Fibroblast of villous mesenchyme (primary cell): ENCODE data around the gene NIN. TPM values are rescaled to one million over a fixed set of nuclear protein-coding genes. Genes with fewer than 3 reads are reported as not detected.

ENCODE experiments used
- DNase-seq: peaks from one replicate; pipeline ENCODE4 v3.0.0-alpha.2; 2010; ENCODE audit warnings: low read depth
- H3K4me3 ChIP-seq: 2 replicates; pipeline ENCODE4 v1.5.1; 2011; ENCODE audit warnings: low read depth, mild to moderate bottlenecking, low read length
- CTCF ChIP-seq: IDR thresholded peaks from 2 replicates; pipeline ENCODE4 v1.5.1; 2012; ENCODE audit warnings: low read depth, mild to moderate bottlenecking, low read length; ENCODE audit not compliant: insufficient read depth
- total RNA-seq: library from RNA; depleted of rRNA; stranded (reverse); fragments of >200 nt; gene quantifications from 2 replicates; pipeline ENCODE4 v1.2.3, GENCODE V29; 2012

The NIN gene
- total RNA-seq, 1 donor: 29.8 TPM

DNA sequence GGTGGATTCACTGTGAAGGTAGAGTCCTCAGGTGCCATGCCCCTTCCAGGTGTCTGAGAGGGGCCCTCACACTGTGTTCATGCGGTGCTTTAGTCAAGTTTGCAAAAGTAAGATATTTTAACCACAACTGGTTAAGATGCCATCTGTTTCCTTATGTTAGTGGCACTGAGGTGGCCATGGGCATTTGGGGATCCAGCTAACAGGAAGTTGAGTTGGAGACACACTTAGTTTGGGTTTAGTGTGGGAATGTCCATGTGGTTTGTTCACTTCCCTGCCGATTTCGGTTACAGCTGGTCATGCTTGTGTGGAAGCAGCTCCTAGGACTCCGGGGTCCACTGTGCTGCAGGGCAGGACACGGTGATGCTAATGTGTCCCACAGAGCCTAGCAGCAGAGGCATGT lies 23.6 kb upstream of the NIN start:
- TF ChIP-seq CTCF: no peak
- H3K4me3 ChIP-seq: no peak overlapping the region
- no peak for DNase-seq

DNA sequence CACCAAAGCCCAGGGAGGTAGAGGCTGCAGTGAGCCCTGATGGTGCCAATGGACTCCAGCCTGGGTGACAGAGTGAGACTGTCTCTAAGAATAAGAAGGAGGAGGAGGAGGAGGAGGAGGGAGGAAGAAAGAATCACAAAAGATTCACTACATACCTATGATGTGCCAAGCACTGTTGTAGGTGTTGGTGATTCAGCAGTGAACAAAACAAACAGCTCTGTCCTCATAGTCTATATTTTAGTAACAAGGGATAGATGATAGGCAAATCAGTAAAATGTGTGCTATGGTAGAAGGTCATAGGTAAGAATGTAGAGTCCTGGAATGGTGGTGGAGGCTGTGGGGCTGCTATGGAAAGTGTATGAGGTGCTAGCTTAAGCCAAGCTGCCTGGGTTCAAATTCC lies 22.9 kb upstream of the NIN start:
- TF ChIP-seq CTCF: no peak
- no peak for DNase-seq
- H3K4me3 ChIP-seq: no peak overlapping the region

DNA sequence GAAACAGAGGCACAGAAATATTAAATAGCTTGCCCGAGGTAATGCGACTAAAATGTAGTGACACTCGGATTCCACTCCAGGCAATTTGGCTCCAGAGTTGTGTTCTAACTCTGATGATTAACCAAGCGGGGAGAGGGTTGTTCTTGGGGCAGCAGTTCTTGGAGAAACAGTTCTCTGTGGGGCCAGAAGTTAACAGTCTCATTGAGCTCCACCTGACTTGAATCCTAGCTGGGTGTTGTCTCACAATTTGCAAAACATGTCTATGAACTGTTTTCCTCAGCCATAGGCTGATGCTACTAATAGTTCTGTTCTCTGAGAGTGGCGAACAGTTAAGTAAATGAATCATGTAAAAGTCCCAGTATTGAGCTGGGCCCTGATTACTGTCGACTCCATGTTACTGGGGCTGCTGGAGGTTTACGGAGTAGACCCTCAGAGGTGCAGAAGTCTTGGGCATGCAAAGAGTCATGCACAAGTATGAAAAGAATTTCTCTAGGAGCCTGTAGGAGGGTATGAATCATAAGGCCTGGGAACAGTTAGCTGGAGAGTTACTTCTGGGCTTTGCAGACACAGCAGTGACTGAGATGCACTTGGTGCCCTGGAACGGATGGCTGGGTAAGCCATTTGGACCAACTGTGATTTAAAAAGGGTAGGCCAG lies 15.4 kb upstream of the NIN start:
- no peak overlapping the region for H3K4me3 ChIP-seq
- no peak for TF ChIP-seq CTCF
- peak; percentile 42 for DNase-seq

GRCh38 chr14:50845166-50845565 lies 14.2 kb upstream of the NIN start:
- no peak for DNase-seq

DNA sequence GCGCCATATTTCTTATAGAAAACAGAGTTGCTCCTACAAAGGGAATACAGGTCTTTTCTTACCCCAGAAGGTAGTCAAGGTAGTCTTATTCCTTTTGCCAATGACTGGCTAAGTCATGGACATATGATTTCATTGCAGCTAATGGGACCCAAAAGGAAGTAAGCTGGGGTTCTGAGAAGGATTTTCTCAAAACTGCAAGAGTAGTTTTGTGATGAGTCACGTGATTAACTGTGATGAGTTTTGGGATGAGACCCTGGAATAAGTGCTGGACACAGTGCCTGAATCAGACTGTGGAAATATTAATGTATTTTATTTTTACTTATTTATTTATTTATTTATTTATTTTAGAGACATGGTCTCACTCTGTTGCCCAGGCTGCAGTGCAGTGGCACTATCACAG lies 13.4 kb upstream of the NIN start:
- TF ChIP-seq CTCF: no peak
- no peak for DNase-seq
- H3K4me3 ChIP-seq: no peak overlapping the region

More at GRCh38 chr14:50845166-50845565, 14.2 kb upstream of the NIN start:
- H3K4me3 ChIP-seq: no peak overlapping the region
- TF ChIP-seq CTCF: no peak

GRCh38 chr14:50839691-50840090 lies 8.7 kb upstream of the NIN start:
- H3K4me3 ChIP-seq: no peak overlapping the region
- DNase-seq: no peak
- TF ChIP-seq CTCF: no peak

- no peak for DNase-seq
- no peak overlapping the region for H3K4me3 ChIP-seq
- TF ChIP-seq CTCF: no peak
Measured at GRCh38 chr14:50839048-50839447, 8.1 kb upstream of the NIN start.
